ENCODE measurements around the gene RERE.
"Not testable (repeated sequence)": the region's sequence is repeated elsewhere in the genome, so short reads cannot be mapped to it uniquely, and the experiment has no call there.

The RERE gene

GRCh38 chr1:8796812-8797211, 20.6 kb downstream of the RERE start:
- DNase-seq: no peak

GRCh38 chr1:8794605-8795004, 22.8 kb downstream of the RERE start:
- no peak for DNase-seq

GRCh38 chr1:8791819-8792218, 25.6 kb downstream of the RERE start:
- no peak for DNase-seq

- no peak for DNase-seq
Measured at GRCh38 chr1:8790987-8791386, 26.5 kb downstream of the RERE start.

GRCh38 chr1:8790478-8790877, 27.0 kb downstream of the RERE start:
- no peak for DNase-seq

- no peak for DNase-seq
Measured at GRCh38 chr1:8789314-8790214, 27.9 kb downstream of the RERE start.

GRCh38 chr1:8787218-8787617, 30.2 kb downstream of the RERE start:
- DNase-seq: no peak

GRCh38 chr1:8786204-8786603, 31.2 kb downstream of the RERE start:
- DNase-seq: not testable (repeated sequence)

GRCh38 chr1:8782955-8783354, 34.5 kb downstream of the RERE start:
- no peak for DNase-seq

GRCh38 chr1:8782001-8782620, 35.3 kb downstream of the RERE start:
- no peak for DNase-seq

GRCh38 chr1:8780405-8780804, 37.0 kb downstream of the RERE start:
- no peak for DNase-seq

GRCh38 chr1:8777867-8778266, 39.6 kb downstream of the RERE start:
- DNase-seq: no peak

GRCh38 chr1:8776104-8776503, 41.3 kb downstream of the RERE start:
- DNase-seq: no peak

GRCh38 chr1:8767006-8767405, 50.4 kb downstream of the RERE start:
- no peak for DNase-seq

- DNase-seq: no peak
Measured at GRCh38 chr1:8765198-8765597, 52.2 kb downstream of the RERE start.

GRCh38 chr1:8764293-8764937, 53.0 kb downstream of the RERE start:
- DNase-seq: no peak

- no peak for DNase-seq
Measured at GRCh38 chr1:8763888-8764287, 53.6 kb downstream of the RERE start.

- no peak for DNase-seq
Measured at GRCh38 chr1:8754993-8755392, 62.4 kb downstream of the RERE start.

GRCh38 chr1:8754247-8754650, 63.2 kb downstream of the RERE start:
- no peak for DNase-seq

- DNase-seq: no peak
Measured at GRCh38 chr1:8753736-8754135, 63.7 kb downstream of the RERE start.

GRCh38 chr1:8752921-8753713, 64.3 kb downstream of the RERE start:
- DNase-seq: no peak

- DNase-seq: no peak
Measured at GRCh38 chr1:8752411-8752810, 65.0 kb downstream of the RERE start.

- DNase-seq: no peak
Measured at GRCh38 chr1:8751984-8752383, 65.5 kb downstream of the RERE start.

All from activated effector memory CD4-positive, alpha-beta T cell treated with anti-CD3 and anti-CD28 coated beads, Interleukin-2, amount 50 U/mL, for 16 hours (primary cell).